Testis (tissue), 3 donors: Measurements from ENCODE around the gene TIGD6. TPM values are rescaled to one million over a fixed set of nuclear protein-coding genes. Genes with fewer than 3 reads are reported as not detected.
A peak's percentile ranks its signal among the peaks of the same experiment; 100 is the strongest.

Source experiments
- DNase-seq: peaks from one replicate; pipeline ENCODE4 v3.0.0-alpha.2; 2019
- H3K27ac ChIP-seq, 2 donors: fragments of 200-600 bp; sonication (generic); one replicate each; pipeline ENCODE4 v1.5.1; 2019
- H3K27me3 ChIP-seq: fragments of 200-600 bp; sonication (generic); one replicate; pipeline ENCODE4 v1.5.1; 2019
- H3K36me3 ChIP-seq: fragments of 200-600 bp; sonication (generic); one replicate; pipeline ENCODE4 v1.5.1; 2017; ENCODE audit warnings: low read depth; ENCODE audit errors: missing control alignments
- H3K4me1 ChIP-seq: fragments of 200-600 bp; sonication (generic); one replicate; pipeline ENCODE4 v1.5.1; 2019
- H3K4me3 ChIP-seq, 2 donors: fragments of 200-600 bp; sonication (generic); one replicate each; pipeline ENCODE4 v1.5.1; 2017 to 2019
- H3K9me3 ChIP-seq: fragments of 200-600 bp; sonication (generic); one replicate; pipeline ENCODE4 v1.5.1; 2017
- POLR2A ChIP-seq: fragments of 450-650 bp; IDR thresholded peaks from one replicate; pipeline ENCODE4 v1.6.1; 2017; ENCODE audit warnings: antibody characterized with exemption, mild to moderate bottlenecking, moderate library complexity
- WGBS, 2 donors: methylation state at CpG; one replicate each; pipeline ENCODE4 v1.1.5; 2018; 5-methylcytosine and 5-hydroxymethylcytosine counted together
- intact Hi-C: fragments of 100-400 bp; cut with DNase I; formaldehyde crosslinking; loops from one replicate; pipeline ENCODE4 v1.15.1; 2023; ENCODE audit warnings: low total_unique reads
- polyA plus RNA-seq: library from polyadenylated mRNA; stranded (reverse); fragments of 350-450 nt; fragmentation: Illumina TruSeq; extraction: RNeasy Lipid Tissue Mini Kit (QIAGEN cat#74804); gene quantifications from one replicate; pipeline ENCODE4 v1.2.3, GENCODE V29; 2014; ENCODE audit warnings: low read depth, low replicate concordance; ENCODE audit not compliant: insufficient read depth
- total RNA-seq, 2 donors: library from RNA; depleted of rRNA; stranded (reverse); fragments of >200 nt; gene quantifications; one replicate each; pipeline ENCODE4 v1.2.3, GENCODE V29; 2016
- TF ChIP-seq, protein P1 (sequence below), 3 experiments: fragments of 450-650 bp in 2 of 3; fragments of 200-600 bp in 1 of 3; sonication (generic) in 1 of 3; IDR thresholded peaks; one replicate each; pipeline ENCODE4 v1.5.1; 2016 to 2019; ENCODE audit warnings: antibody characterized with exemption in 3 of 3, mild to moderate bottlenecking in 2 of 3, moderate library complexity in 1 of 3

Gene TIGD6
- total and polyA plus RNA-seq, 3 donors from 2014 or later: 7.8 to 11.2 (median 9.7) TPM

DNA sequence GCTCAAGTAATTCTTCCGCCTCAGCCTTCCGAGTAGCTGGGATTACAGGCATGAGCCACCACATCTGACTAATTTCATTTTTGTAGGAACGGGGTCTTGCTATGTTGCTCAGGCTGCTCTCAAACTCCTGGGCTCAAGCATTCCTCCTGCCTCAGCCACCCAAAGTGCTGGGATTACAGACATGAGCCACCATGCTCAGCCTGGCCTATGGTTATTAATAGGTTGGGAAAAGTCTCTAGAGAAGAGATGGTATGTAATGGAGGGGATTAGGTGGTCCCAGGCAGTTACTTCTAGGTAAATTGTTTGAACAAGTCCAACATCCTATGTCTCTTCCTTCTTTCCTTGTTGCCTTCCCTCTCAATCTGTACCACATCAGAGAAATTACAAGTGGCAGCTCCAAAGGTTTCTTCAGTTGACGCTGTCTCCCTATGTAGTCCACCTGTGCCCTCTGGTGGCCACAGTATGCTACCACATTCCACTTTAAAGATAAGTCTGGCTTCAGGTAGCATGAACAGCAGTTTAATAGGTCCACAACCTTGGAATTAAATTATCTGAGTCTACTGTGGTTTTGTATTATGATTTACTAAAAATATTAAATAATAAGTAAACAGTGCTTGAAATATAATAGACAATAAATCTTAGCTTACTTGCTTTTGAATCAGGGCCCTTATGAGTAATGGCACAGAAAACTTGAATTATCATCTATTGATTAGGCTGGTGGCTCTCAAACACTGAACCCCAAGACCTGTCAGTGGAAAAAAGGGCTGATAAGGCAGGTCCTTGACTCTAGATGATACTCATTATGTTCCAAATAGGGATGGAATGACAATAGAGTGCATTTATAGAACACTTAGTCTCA lies 9.7 kb downstream of the TIGD6 start:
- TF ChIP-seq, protein P1, sequence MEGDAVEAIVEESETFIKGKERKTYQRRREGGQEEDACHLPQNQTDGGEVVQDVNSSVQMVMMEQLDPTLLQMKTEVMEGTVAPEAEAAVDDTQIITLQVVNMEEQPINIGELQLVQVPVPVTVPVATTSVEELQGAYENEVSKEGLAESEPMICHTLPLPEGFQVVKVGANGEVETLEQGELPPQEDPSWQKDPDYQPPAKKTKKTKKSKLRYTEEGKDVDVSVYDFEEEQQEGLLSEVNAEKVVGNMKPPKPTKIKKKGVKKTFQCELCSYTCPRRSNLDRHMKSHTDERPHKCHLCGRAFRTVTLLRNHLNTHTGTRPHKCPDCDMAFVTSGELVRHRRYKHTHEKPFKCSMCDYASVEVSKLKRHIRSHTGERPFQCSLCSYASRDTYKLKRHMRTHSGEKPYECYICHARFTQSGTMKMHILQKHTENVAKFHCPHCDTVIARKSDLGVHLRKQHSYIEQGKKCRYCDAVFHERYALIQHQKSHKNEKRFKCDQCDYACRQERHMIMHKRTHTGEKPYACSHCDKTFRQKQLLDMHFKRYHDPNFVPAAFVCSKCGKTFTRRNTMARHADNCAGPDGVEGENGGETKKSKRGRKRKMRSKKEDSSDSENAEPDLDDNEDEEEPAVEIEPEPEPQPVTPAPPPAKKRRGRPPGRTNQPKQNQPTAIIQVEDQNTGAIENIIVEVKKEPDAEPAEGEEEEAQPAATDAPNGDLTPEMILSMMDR (IDR thresholded peaks at IDR 0.05): peak; percentile 88 to 94 (median 91)
- TF ChIP-seq POLR2A: no peak
- Histone ChIP-seq H3K27me3 (no peaks in the 10 kb centered on the region), H3K27ac (no peak overlapping the region), H3K4me3 (no peak overlapping the region), H3K4me1 (no peaks in the 10 kb centered on the region), H3K36me3 (no peaks in the 10 kb centered on the region), H3K9me3 (no peaks in the 10 kb centered on the region)
- DNase-seq: peak; percentile 86
- WGBS, 2 donors: 76 to 78% methylated on average over 4 of the region's 4 CpGs
- intact Hi-C loops: loop anchor here (10.0 kb wide), 2 partner anchors 156 to 356 kb away; no protein-coding TSS in a partner anchor

DNA sequence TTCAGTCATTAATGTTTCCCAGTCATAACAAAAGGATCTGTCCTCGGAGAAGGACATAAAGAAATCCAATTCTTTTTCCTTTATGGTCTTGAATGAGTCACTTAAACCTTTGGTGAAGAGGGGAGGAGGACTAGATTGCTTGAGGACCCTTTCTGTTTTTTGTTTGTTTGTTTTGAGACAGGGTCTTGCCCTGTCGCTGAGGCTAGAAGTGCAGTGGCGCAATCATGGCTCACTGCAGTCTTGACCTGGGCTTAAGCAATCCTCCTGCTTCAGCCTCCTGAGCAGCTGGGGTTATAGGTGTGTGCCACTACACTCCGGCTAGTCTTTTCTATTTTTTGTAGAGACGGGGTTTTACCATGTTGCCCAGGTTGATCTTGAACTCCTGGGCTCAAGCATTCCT lies 12.3 kb downstream of the TIGD6 start:
- WGBS, 2 donors: 78 to 85% methylated on average over 5 of the region's 5 CpGs
- H3K4me3 ChIP-seq: no peak overlapping the region
- no peaks in the 10 kb centered on the region for H3K9me3 ChIP-seq
- H3K4me1 ChIP-seq: no peaks in the 10 kb centered on the region
- no peak for DNase-seq
- intact Hi-C loops: no loop called here
- H3K36me3 ChIP-seq: no peaks in the 10 kb centered on the region
- TF ChIP-seq POLR2A: no peak
- TF ChIP-seq, protein P1 (IDR thresholded peaks at IDR 0.05): no peak
- no peaks in the 10 kb centered on the region for H3K27me3 ChIP-seq
- no peak overlapping the region for H3K27ac ChIP-seq

DNA sequence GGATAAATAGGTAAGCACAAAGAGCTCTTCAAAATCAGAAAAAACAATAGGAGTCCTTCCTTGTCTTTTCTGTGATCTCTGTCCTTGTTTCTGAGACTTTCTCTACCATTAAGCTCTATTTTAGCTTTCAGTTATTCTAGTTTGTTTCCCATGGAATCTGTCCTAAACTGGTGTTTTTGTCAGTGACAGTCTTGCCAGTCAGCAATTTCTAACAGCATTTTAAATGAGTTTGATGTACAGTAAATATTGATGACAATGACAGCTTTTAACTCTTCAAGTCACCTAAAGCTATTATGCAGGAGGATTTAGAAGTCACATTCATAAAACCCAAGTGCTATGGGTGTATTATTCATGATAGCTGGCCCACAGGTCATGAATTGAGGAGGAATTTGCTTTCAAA lies 17.9 kb downstream of the TIGD6 start:
- TF ChIP-seq POLR2A: no peak
- TF ChIP-seq, protein P1 (IDR thresholded peaks at IDR 0.05): no peak
- no peak overlapping the region for H3K4me3 ChIP-seq
- DNase-seq: no peak
- H3K36me3 ChIP-seq: no peaks in the 10 kb centered on the region
- no peaks in the 10 kb centered on the region for H3K4me1 ChIP-seq
- intact Hi-C loops: no loop called here
- no peak overlapping the region for H3K27ac ChIP-seq
- H3K9me3 ChIP-seq: no peaks in the 10 kb centered on the region
- H3K27me3 ChIP-seq: no peaks in the 10 kb centered on the region

DNA sequence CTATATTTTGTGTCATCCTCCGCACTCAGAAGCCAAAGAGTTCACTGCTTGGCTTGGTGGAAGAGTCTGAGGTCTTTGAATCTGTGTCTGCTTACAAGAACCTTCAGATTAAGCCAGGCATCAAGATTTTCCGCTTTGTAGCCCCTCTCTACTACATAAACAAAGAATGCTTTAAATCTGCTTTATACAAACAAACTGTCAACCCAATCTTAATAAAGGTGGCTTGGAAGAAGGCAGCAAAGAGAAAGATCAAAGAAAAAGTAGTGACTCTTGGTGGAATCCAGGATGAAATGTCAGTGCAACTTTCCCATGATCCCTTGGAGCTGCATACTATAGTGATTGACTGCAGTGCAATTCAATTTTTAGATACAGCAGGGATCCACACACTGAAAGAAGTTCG lies 19.2 kb downstream of the TIGD6 start:
- Histone ChIP-seq H3K9me3 (no peaks in the 10 kb centered on the region), H3K4me3 (no peak overlapping the region), H3K27me3 (no peaks in the 10 kb centered on the region), H3K36me3 (no peaks in the 10 kb centered on the region), H3K27ac (no peak overlapping the region), H3K4me1 (no peaks in the 10 kb centered on the region)
- TF ChIP-seq, protein P1 (IDR thresholded peaks at IDR 0.05): no peak
- TF ChIP-seq POLR2A: no peak
- intact Hi-C loops: no loop called here
- WGBS, 2 donors: 91 to 95% methylated on average over 3 of the region's 3 CpGs
- DNase-seq: no peak

DNA sequence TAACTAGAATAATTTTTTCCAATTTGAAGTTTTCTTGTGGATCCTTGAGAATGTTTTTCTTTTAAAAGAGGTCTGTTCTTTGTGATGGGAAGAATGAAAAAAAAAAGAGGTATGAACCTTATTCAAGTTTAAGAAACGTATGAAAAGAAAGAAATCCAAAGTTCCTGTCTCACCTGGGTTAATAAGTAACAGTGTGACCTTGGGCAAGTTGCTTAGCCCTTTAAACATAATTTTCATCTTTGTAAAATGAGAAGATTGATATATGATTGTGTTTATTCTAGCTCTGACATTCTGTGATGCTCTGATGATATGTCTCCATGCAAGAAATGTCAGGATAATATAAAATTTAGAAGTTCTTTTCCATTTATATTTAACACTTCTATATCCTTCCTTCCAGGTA lies 20.6 kb downstream of the TIGD6 start:
- no peaks in the 10 kb centered on the region for H3K36me3 ChIP-seq
- H3K4me3 ChIP-seq: no peak overlapping the region
- intact Hi-C loops: no loop called here
- TF ChIP-seq POLR2A: no peak
- TF ChIP-seq, protein P1 (IDR thresholded peaks at IDR 0.05): no peak
- no peaks in the 10 kb centered on the region for H3K9me3 ChIP-seq
- 86 to 95% methylated on average over 1 of the region's 1 CpG for WGBS, 2 donors
- DNase-seq: no peak
- no peaks in the 10 kb centered on the region for H3K27me3 ChIP-seq
- H3K27ac ChIP-seq: no peak overlapping the region
- no peaks in the 10 kb centered on the region for H3K4me1 ChIP-seq
